ENCODE measurements around the gene NXNL1. TPM values are rescaled to one million over a fixed set of nuclear protein-coding genes. Genes with fewer than 3 reads are reported as not detected.
A peak's percentile ranks its signal among the peaks of the same experiment; 100 is the strongest.

Gene NXNL1
- total and polyA plus RNA-seq, 9 of the 15 experiments (the other 6 are each of a cell fraction or from before 2014, with no cell fraction given): not detected

- 0 out of 4 replicates have a peak, but pooled peaks of 1 of the 2 experiments have one; percentile 30 for TF ChIP-seq ZMIZ1 (IDR thresholded peaks at IDR 0.05; ENCODE audit: low read depth in 2 of 2, low read length in 2 of 2)
- no peak for TF ChIP-seq BCL6 (CRISPR knock-in tag; IDR thresholded peaks at IDR 0.05)
- no peak for TF ChIP-seq OTX1 (CRISPR knock-in tag; IDR thresholded peaks at IDR 0.05)
- TF ChIP-seq RBM39 (optimal IDR thresholded peaks at IDR 0.05; ENCODE audit: low read depth, low read length): no peak
- peak; percentile 65 to 76 for TF ChIP-seq RAD21 (CRISPR knock-in tag; conservative IDR thresholded peaks at IDR 0.05 in 1 of 2, IDR thresholded peaks at IDR 0.05 in 1 of 2)
- peak; percentile 72; the same call in 1 of the 2 replicates for TF ChIP-seq HMGXB4 (CRISPR knock-in tag; IDR thresholded peaks at IDR 0.05)
- peak in 1 of 2 experiments; percentile 84; a peak in 2 of 4 replicates for TF ChIP-seq TEAD1 (CRISPR knock-in tag; IDR thresholded peaks at IDR 0.05)
- no peak for TF ChIP-seq YBX1 (IDR thresholded peaks at IDR 0.05)
- no peak for TF ChIP-seq ZHX1 (conservative IDR thresholded peaks at IDR 0.05; ENCODE audit: low read length)
- TF ChIP-seq SPI1 (IDR thresholded peaks at IDR 0.05; ENCODE audit: borderline replicate concordance, low read depth, low read length): no peak
- no peak for TF ChIP-seq E2F3 (CRISPR knock-in tag; IDR thresholded peaks at IDR 0.05)
- TF ChIP-seq NR4A1 (CRISPR knock-in tag; IDR thresholded peaks at IDR 0.05): no peak
- TF ChIP-seq NR4A1 (tag; IDR thresholded peaks at IDR 0.05): no peak
- no peak for TF ChIP-seq TCFL5 (CRISPR knock-in tag; conservative IDR thresholded peaks at IDR 0.05)
- peak; percentile 87 for TF ChIP-seq SMC3 (conservative IDR thresholded peaks at IDR 0.05; ENCODE audit: insufficient read depth, low read depth, low read length)
- TF ChIP-seq MTA2 (IDR thresholded peaks at IDR 0.05; ENCODE audit: low read depth): no peak
- peak; percentile 47; the same call in 1 of the 2 replicates for TF ChIP-seq POLR2G (IDR thresholded peaks at IDR 0.05; ENCODE audit: low read depth, low read length)
- peak; percentile 89 for TF ChIP-seq RB1 (IDR thresholded peaks at IDR 0.05; ENCODE audit: low read depth)
- TF ChIP-seq BRD4 (IDR thresholded peaks at IDR 0.05): no peak
- no peak for TF ChIP-seq TBP (optimal IDR thresholded peaks at IDR 0.05; ENCODE audit: low read depth, low read length)
- no peak for TF ChIP-seq GABPB2 (CRISPR knock-in tag; conservative IDR thresholded peaks at IDR 0.05)
- 0 out of 2 replicates have a peak, but pooled peaks have one; percentile 26 for TF ChIP-seq CBX1 (IDR thresholded peaks at IDR 0.05; ENCODE audit: low read depth)
Measured at GRCh38 chr19:17496337-17496997, 35.7 kb upstream of the NXNL1 start (continued).
